ENCODE data around the gene NANOS1.

Gene NANOS1, protein sequence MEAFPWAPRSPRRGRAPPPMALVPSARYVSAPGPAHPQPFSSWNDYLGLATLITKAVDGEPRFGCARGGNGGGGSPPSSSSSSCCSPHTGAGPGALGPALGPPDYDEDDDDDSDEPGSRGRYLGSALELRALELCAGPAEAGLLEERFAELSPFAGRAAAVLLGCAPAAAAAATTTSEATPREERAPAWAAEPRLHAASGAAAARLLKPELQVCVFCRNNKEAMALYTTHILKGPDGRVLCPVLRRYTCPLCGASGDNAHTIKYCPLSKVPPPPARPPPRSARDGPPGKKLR

DNA sequence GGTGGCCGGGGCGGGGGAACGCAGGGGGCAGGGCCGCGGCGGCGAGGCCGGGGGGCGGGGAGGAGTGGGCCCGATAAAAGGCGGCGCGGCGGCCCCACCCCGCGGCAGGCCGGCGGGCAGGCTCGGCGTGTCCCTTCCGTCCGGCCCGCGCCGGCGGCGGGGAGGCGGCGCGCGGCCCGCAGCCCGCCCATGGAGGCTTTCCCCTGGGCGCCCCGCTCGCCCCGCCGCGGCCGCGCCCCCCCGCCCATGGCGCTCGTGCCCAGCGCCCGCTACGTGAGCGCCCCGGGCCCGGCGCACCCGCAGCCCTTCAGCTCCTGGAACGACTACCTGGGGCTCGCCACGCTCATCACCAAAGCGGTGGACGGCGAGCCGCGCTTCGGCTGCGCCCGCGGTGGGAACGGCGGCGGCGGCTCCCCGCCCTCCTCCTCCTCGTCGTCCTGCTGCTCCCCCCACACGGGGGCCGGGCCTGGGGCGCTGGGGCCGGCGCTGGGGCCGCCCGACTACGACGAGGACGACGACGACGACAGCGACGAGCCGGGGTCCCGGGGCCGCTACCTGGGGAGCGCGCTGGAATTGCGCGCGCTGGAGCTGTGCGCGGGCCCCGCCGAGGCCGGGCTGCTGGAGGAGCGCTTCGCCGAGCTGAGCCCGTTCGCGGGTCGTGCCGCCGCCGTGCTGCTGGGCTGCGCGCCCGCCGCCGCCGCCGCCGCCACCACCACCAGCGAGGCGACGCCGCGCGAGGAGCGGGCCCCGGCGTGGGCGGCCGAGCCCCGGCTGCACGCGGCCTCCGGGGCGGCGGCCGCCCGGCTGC, at the start of gene NANOS1:
Gene NANOS1 (plus strand): TSS at position 102 of the 808 bp plus-strand sequence. CDS start 88 bp downstream, at position 190.
- DNase-seq: no peak

DNA sequence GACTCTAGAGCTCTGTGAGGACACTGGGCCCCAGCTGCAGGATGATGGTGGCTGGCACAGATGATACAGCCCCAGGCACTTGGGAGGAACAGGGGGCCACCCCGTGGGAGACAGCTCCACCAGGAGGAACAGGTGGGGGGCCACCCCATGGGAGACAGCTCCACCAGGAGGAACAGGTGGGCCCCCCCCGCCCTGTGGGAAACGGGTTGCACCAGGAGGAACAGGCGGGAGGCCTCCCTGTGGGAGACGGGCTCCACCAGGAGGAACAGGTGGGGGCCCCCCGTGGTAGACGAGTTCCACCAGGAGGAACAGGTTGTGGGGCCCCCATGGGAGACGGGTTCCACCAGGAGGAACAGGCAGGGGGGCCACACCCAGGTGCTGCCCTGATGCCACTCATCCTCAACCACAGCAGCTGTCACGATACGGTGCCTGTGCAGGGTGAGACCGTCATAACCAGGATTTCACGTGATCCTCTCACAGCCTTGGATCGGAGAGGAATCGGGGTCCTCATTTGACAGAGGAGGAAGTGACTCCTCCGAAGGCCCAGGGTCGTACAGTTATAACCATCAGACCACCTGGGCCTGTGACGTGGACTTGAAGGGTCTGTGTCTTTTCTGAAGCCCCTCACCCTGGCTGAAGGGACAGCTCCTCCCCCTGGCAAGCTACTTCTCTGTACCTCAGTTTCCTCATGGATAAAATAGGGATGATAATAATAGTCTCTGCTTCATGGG, 49.2 kb upstream of the NANOS1 start:
- DNase-seq: no peak

DNA sequence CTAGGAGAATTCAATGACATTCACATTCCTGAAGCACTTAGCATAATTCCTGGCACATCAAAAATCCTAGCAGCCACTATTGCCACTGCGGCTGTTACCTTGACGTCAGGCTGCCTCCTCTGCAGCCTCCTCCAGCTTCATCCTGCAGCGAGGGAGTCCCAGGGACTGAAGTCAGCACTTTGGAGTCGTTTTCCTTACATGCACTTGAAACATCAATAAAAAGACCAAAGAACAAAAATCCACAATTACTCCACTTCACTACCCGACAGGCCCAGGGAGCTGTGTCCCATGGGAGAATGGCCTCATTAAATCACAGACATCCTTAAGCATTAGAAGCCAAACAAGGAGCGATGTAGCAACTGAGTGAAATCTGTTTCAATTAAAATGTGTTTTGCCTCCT, 48.6 kb upstream of the NANOS1 start:
- DNase-seq: no peak

DNA sequence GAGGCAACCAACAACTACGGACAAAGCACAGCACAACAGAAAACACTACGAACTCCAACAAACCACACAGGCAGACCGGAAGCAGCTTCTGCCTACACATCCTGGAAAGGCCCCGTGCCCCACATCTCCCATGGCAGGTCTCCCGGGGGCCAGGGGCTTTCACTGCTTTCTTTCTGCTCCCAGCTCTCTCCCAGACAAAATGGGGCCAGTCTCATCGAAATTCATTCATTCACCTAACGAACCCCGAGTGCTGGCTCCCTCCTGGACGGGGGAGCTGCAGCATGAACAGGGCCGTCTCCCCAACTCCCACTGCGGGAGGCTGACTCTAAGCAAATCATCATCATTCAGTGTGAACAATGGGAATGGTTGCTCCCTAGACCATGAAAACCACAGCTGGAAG, 47.6 kb upstream of the NANOS1 start:
- no peak for DNase-seq

DNA sequence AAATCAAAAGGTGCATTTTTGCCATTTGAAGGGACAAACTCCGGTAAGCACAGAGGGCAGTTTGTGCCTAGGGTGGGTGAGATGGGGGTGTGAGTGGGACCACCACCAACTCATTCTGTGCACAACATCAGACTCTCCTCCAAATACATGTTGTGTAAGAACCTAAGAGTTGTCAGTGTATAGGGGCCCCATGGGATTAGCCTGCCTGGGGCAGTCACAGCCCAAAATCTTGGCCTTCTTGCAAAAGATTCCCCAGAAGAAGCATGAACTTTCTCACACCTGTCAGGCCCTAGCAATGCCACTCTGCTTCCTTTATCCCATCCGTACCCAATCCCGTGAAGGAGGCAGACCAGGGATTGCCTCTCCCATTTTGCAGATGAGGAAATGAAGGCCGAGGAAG, 47.1 kb upstream of the NANOS1 start:
- no peak for DNase-seq

DNA sequence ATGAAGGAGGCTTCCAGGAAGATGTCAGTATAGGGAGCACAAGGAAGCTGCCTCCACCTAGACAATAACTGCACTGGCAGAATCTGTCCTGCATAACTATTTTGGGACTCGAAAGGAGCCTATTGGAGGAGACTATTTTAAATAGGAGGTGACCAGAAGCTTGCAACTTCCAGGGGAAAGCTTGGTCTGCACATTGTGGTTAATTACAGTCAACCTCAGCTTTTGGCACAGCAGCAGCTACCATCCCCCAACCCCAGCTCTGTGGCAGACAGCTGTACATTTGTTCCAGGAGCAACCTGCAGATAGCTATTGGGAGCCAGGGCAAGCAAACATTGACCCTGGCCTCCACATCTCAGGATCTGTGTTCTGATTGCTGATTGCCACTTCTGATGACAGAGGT, 46.3 kb upstream of the NANOS1 start:
- no peak for DNase-seq

DNA sequence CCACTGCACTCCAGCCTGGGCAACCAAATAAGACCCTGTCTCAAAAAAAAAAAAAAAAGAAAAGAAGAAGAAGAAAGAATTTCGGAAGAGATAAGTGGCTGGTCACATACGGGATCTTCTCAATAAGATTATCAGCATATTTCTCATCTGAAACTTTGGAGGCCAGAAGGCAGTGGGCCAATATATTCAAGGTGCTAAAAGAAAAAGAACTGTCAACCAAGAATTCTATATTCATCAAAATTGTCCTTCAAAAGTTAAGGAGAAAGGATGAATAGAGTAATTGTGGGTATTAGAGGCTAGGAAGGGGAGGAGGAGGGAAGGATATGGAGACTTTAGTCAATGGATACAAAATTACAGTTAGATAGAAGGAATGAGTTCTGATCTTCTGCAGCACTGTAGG, 43.9 kb upstream of the NANOS1 start:
- DNase-seq: no peak

DNA sequence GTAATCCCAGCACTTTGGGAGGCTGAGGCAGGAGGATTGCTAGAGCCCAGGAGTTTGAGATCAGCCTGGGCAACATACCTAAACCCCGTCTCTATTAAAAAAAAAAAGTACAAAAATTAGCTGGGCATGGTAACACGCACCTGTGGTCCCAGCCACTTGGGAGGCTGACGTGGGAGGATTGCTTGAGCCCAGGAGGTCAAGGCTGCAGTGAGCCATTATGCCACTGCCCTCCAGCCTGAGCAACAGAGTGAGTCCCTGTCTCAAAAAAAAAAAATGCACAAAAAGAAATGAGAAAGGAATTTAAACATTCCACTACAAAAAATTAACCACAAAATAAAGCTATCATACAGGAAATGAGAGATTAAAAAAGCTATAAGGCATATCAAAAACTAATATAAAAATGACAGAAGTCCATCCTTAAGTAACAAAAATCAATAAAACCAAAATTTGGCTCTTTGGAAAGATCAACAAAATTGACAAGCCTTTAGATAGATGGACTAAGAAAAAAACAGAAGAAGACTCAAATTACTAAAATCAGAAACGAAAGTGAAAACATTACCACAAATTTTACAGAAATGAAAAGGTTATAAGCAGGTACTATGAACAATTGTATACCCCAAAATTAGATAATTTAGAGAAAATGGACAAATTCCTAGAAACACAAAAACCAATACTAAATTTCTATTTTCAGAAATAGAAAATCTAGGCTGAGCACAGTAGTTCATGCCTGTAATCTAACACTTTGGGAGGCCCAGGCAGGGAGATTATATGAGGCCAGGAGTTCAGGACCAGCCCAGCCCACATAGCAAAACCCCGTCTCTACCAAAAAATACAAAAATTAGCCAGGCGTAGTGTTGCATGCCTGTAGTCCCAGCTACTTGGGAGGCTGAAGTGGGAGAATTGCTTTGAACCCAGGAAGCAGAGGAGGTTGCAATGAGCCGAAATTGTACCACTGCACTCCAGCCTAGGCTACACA, 42.4 kb upstream of the NANOS1 start:
- DNase-seq: no peak

DNA sequence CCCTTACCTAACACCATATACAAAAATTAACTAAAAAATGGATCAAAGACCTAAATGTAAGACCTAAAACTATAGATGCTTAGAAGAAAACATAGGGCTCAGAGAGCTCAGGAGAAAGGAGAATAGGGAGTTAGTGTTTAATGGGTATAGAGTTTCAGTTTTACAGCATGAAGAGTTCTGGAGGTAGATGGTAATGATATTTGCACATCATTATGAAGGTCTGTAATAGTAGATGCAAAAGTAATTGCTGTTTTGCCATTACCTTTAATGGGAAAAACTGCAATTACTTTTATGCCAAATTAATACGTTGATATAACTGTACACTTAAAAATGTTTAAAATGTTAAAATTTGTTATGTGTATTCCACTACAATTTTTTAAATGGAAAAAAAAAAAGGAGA, 39.2 kb upstream of the NANOS1 start:
- no peak for DNase-seq

DNA sequence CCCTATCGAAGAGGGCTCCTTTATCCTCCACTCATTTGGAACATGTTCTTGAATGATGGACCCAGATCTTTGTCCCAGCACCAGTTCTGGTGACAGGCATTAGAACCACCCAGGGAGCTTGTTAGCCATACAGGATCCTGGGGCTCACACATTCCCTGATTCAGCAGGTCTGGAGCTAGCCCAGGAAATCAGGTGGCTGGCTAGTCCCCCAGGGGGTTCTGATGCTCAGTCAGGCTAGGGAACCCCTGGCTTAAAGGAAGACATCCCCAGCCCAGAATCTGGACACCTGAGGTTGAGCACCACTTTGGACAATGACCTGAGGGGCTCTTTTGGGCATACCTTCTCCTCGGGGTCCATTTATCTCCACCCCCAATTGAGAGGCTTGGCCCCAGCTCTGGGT, 37.0 kb upstream of the NANOS1 start:
- no peak for DNase-seq

DNA sequence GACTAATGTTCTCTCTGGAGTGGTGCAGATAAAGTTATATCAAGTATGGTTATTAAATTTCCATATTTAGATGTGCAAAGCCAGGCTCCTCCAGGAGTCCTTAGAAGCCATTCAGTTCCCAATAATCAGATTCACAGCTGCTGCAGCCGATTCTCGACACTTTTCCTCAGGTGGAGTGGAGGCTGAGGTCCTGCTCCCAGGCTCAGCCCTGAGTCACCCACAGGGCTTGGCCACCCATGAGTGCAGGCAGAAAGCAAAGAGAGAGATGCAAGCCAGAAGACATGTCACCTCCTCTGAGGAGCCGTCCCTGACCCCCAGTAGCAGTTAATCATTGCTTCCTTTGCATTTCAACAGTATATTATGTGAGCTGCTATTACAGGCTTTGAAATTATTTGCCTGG, 36.3 kb upstream of the NANOS1 start:
- no peak for DNase-seq

DNA sequence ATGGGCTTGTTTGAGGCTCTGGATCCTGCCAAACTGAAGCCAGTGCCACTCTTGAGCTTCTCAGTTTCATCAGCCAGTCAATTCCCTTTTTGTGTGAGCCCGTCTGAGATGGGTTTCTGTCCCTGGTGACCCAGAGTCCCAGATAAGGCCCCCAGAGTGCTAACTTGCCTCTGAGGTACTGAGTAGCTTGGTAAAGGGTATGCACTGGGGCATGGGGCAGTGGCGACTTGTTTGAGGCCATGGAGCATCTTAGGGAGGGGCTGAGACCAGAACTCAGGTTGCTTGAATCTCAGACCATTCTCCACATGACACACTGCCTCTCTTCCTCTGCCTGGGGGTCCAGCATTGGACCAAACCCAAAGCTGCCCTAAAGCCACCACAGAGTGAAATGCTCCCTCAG, 35.2 kb upstream of the NANOS1 start:
- no peak for DNase-seq

DNA sequence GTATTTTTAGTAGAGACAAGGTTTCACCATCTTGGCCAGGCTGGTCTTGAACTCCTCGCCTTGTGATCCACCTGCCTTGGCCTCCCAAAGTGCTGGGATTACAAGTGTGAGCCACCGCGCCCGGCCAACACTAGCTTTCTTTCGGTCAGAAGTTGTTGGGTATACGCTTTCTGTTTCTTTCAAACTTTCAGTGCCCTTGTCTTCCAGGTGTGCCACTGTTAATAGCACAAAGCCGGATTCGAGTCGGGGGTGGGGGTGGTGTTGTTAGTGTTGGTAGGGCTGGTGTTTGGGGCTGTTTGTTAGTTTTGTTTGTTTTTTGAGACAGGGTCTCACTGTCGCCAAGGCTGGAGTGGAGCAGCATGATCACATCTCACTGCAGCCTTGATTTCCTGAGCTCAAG, 33.8 kb upstream of the NANOS1 start:
- no peak for DNase-seq

DNA sequence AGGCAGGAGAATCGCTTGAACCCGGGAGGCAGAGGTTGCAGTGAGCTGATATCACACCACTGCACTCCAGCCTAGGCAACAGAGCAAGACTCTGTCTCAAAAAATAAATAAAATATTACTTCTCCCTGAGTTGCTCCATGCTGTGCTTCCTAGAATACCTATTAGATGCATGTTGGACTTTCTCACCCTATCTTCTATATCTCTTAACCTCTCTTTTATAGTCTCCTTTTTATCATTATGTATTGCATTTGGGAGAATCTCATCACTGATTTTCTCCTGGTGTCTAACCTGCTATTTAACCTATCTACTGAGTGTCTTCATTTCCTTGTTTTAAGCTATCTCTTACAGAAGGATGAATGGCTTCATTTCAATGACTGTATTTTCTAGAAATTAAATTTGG, 32.1 kb upstream of the NANOS1 start:
- DNase-seq: no peak

DNA sequence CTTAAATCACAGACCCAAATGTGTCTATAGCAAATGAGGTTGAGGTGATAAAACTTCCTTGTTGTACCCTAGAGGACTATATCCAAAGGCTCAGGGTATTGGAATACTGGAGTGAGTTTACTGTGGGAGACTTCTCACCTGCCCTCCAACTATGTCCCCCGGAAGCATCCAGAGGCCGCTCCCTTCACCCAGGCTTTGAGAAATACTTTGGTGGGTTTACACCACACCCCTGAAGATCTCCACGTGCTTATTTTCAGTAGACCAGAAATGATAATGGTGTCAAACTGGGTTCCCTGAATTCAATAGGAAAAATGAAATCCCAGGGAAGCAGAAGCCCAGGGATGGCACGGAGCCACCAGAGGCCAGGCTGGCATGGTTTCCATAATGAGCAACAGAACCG, 31.3 kb upstream of the NANOS1 start:
- DNase-seq: no peak

DNA sequence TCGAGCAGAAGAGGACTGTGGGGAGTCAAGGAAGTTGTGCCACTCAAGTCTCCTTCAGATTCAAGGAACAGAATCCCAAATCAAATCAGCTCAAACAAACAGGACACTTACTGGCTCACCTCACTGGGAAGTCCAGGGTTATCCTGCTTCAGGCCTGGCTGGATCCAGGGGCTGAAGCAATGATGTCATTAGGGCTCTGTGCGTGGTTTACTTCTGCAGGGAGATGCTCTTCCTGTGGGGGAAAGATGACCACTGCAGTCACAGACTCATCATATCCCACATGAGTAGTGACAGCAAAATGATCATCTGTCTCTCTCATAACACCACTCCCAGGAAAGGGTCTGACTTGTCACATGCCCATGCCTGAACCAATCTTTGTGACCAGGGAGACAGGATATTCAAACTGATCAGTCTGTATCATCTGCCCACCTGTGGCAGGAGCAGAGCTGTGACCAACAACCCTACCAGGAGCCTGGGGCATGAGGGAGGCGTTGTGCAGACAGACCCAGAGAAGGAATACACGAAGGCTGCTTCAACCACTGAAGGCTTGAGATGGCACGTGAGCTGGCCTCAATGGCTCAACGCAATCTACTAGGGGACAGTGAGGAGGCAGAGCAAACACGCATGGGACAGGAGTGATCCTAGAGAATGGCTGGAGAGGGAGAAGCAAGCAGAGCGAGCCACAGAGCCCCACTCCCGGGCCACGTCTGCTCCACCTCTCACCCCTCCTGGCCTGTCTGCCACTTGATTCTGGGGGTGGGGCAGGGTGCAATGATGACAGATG, 27.6 kb upstream of the NANOS1 start:
- no peak for DNase-seq

DNA sequence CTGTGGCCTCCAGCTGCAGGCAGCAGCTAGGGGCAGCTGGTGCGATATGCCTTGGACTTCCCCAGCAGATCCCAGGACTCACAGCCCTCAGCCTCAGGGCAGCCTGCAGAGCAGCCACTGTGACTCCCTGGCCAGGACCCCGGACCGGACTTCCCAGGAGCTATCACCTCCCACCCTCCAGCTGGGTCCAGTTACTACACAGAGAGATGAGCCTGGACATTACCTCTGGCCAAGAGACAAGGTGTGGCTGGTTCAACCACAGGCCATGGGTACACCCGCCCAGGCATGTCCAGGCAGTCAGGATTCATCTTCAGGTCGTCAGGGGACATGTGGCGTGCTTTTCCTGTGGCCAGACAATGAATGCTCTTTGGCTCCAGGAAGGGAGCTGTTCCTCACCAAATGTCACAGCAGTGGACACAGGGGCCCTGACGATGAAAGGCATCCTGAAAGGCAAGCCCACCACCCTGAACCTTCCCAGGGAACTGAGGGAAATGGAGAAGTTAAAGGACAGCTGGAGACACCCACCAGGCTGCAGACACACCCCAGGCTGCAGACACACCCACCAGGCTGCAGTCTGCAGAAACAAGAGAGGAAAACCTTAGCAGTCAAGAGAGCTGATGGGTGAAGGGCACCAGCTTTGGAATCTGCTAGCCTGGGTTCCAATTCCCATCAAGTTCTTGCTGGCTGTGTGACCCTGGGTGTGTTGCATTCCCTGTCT, 25.8 kb upstream of the NANOS1 start:
- DNase-seq: no peak

DNA sequence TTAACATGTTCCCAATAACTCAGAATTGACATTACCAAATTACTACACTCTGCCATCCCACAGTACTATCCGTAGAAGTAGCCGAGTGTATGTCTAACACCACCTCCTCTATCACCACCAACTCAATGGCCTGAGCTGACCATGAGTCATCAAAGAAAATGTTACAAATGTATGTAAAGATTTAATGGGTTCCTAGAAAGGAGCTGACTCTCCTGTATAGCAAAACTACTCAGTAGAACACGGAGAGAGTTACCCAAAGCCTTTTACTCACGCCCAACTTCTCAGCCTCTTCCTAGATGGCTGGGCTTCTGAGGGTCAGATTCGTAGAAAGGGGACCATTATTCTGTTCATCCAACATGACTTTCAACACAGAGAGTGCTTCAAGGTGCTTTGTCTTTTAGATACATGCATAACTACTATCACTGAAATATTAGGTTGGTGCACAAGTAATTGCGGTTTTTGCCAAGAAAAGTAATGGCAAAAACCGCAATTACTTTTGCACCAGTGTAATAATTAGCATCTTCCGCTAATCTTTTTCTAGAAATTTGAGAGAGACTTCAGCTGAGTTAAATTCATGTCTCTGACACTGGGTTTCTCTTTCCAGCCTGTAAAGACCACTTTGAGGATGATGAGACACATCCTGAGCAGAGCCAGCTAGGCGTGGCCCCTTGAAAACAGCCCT, 24.0 kb upstream of the NANOS1 start:
- DNase-seq: no peak

DNA sequence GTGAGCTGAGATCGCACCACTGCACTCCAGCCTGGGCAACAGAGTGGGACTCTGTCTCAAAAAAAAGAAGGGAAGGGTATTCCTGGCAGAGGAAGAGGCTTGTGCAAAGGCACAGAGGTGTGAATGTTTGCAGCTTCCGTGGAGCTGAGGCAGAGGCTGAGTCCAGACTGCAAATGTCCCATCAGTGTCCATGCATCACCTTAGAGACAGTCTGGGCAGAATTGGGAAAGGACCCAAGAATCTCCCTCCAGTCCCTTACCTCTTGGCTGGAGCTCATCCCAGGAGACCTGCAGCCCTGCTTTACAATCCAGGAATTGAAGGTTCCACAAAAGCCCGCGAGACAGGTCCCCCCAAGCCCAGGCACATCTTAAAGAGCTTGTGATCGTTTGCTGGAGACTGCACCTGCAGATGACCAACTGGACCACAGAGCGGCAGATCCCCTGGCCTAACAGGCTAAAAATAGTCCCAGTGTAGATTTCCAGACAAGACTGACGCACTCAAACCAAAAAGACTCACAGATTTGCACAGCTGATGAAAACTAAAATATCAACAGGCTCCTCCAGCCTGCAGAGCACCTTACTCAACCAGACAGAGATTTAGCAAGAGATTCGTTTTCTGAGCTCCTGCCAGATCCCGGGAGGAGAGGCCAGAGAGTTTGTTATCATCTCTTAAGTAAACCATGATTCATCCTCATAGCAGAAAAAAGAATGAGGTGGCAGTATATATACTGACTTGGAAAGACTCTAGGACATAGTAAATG, 22.9 kb upstream of the NANOS1 start:
- DNase-seq: no peak

DNA sequence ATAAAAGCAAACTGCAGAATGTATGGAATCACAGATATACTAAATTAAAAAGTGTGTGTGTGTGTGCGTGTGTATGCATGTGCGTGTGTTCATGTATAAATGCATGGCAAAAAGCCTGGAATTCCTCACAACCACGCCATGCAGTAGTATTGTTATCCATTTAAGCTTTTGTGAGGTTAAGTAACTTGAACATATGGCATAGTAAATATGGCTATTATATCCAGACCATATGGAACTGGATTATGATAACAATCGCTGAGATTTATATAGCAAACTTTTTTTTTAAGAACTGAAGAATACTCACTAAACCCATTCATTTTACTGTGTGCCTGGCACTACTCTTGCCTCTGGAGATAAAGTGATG, 22.3 kb upstream of the NANOS1 start:
- DNase-seq: no peak

Measured in midbrain (tissue), 1 donor.